ENCODE results near the gene CACNA2D2.

- TF ChIP-seq CTCF (conservative IDR thresholded peaks at IDR 0.05) (no peak), ZFX (IDR thresholded peaks at IDR 0.05) (no peak)
Observed at GRCh38 chr3:50521572-50521971, 18.1 kb upstream of the CACNA2D2 start.
